Activated naive CD8-positive, alpha-beta T cell treated with anti-CD3 and anti-CD28 coated beads, Interleukin-2, amount 50 U/mL, for 16 hours (primary cell): ENCODE measurements around the gene ATP6V1E1.

Experiments
- DNase-seq: peaks from one replicate; pipeline ENCODE4 v3.0.0-alpha.2; 2020; ENCODE audit warnings: low read depth, low spot score

Gene ATP6V1E1

DNA sequence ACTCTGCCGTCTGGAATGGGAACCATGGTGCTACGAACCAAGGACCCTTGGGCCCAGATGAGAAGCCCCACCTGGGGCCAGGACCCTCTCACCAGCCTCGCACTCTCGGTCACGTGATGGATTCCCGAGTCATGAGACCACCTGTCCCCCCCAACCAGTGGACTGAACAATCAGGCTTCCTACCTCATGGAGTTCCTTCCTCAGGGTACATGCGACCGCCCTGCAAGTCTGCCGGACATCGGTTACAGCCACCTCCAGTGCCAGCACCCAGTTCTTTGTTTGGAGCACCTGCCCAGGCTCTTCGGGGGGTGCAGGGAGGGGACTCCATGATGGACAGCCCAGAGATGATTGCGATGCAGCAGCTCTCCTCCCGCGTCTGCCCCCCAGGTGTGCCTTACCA is 86.1 kb downstream of the ATP6V1E1 start:
- DNase-seq = no peak
